GM19438 (cell line): ENCODE results near the gene COL15A1.

ENCODE experiments used
- ATAC-seq: cut with Tn5 transposase; IDR thresholded peaks from one replicate; pipeline ENCODE4 v1.9.1; 2021; ENCODE audit warnings: low read depth; ENCODE audit not compliant: unreplicated experiment

COL15A1 gene

DNA sequence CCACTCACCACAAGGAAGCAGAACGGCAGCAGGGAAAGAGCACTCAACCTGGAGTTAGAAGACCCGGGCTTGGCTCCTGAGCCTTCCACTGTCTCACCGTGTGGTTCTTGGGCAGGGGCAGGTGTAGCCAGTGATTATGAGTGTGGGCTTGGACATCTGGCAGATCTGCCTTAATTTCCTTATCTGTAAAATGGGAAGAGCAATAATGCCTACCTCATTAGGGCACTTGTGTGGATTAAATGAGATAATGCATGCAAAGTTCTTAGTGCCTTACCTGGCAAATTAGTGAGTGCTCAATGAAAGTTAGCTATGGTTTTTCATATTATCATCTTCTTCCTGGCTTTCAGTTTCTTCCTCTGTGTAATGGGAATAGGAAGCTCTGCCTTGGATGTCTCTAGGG, 28.1 kb upstream of the COL15A1 start:
- no peak for ATAC-seq

DNA sequence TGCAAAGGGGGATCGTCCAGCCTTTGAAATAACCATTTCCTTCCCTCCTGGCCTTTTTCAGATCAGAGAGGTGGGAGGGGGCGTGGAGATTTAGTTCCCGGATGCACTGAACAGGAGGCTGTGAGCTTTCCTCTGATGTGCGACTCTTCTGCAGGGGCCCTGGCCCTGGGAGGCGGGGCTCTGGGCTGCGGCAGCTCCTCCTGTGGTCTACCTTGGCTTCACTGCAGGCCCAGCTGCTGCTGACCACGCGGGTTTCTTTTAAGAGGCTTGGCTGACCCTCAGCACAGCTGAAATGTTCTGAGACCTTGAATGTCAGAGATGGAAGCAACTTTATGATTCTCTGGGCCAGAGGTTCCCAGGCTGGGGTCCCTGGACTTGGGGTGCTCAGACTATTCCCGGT, 27.0 kb upstream of the COL15A1 start:
- no peak for ATAC-seq

DNA sequence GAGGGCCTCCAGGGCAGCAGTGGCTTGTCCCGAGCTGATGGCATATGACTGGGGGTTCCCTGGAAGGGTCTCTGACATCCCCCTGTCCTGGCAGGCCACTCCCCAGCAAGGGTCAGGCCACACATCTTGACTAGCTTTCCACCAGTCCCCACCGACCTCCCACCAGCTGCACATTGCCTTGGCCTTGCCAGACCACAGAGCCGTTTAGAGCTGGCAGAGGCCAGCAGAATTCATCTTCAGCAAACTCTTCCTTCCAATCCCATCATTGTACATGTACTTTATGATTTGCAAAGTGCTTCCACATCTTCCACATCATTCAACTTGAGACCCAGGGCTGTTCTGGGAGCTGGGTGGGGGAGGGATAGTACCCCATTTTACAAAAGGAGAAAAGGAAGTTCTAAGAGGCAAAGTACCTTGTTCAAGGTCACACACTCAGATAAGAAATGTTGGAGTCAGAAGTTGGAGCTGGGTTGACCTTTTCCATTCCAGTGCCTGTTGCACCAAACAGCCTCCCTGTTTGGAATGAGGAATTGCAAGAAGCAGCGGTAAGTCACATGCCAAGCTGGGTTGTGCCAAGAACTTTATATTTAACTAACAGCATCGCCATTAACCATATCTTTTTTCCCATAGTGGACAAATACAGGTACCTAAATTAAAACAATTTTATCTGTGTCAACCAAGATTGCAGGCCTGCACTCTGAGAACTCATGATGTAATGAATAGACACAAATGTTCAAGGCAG, 25.8 kb upstream of the COL15A1 start:
- ATAC-seq = no peak

DNA sequence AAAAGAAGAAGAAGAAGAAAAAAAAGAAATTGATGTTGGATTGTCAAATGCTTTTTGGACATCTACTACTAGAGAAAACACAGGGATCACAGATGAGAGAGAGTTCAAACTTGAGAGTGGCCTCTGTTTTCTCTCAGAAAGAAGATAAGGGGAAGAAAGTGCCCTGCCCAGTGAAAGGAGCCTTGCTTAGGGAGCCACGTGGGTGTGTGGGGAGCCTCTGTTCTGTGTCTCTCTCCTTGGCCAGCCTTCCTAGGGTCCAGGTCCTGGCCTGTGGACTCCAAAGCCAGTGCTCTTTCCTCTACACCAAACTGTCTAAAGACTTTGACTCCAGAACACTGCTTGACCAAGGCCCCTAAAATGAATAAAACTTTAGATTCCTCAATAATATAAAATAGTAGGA, 22.0 kb upstream of the COL15A1 start:
- no peak for ATAC-seq

DNA sequence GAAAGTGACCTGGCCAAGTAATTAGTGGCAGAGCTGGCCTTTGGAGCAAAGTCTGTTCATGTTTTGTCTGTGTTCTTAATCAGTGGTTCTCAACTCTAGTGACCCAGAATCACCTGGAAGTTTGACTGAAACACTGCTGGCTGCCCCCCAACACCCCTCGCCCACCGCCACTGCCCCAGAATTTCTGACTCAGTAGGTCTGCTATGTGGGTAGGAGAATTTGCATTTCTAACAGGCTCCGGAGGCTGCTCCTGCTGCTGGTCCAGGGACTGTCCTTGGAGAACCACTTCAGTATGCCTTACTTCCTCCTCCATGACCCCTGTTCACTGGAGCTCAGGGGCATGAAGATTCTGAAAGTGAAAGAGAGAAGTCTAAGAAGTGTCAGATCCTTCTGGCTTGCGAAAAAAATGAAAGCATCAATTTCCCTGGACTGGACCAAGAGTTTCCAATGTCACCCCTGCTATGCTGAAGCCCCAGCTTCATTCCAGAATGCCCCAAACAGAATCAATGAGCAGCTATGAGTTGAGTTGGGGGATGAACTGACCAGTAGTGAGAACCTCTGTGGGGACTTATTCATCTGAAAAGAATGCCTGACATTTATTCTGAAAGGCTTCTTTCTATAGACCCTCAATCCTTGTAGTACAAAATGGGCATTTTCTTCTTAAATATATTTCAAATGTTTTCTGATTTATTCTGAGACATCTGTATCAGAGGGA, 20.8 kb upstream of the COL15A1 start:
- no peak for ATAC-seq

DNA sequence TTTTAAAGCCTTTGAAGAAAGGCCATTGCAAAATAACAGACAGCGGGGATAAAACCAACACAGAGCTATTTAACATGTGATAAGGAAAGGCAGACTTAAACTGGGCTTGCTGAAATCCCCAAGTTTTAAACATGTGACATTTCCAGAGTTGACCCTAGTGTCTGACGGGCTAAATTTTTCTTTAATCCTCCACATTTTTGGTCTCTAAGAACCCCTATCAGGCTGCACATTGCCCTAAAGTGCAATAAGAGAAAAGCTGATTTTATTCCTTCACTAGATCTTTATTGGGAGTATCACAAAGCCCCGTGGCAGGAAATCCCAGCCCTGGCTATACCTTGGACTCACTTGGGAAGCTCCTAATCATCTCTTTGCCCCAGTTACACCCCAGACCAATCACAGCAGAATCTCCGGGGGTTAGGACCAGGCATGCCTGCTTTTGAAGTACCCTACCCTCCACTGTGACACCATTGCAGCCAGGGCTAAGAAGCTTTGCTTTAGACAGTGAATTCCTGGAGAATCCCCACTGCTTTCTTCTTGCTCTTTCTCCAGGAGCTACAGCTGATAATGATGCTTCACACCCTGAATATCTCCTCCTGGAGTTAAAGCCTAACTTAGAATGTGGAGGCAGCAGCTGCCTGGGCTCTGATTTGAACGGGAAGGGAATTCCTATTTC, 20.1 kb upstream of the COL15A1 start:
- ATAC-seq = no peak

DNA sequence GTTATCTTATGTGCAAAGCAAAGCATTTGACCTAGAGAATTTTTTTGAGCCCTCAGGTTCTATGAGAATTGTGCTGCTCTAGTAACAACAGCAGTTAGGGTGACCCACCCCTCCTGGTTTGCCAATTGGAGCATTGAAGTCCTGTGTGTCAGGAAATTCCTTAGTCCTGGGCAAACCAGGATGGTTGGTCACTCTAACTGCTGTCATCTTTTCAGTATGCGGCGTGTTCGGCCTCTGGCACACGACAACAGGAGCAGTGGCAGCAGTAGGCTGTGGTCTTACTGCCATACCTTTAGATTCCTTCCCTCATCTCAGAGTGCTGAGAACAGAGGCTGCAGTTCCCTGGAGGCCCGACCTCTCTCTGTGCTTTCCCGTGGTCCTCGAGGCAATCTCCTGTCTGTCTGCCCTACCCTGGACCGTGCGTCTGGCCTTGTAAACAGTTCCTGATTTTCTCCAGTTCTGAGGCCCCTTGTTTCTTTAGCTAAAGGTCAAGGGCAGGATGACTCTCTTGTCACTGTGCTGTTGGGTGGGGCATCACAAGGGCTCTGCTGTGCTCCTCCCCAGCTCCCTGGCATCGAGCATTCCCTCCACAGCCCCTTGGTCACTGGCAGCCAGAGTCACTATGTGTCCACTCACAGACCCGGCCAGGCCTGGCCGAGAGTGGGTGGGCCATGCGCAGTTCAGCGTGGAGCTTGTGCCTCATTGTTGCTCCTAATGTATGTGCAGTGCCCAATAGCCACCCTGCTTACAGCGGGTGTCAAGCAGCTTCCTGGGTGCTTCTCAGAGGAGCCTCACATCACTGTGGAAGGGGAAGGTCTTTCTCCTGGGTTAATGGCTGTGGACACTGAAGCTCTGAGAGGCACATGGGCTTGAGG, 18.5 kb upstream of the COL15A1 start:
- no peak for ATAC-seq

DNA sequence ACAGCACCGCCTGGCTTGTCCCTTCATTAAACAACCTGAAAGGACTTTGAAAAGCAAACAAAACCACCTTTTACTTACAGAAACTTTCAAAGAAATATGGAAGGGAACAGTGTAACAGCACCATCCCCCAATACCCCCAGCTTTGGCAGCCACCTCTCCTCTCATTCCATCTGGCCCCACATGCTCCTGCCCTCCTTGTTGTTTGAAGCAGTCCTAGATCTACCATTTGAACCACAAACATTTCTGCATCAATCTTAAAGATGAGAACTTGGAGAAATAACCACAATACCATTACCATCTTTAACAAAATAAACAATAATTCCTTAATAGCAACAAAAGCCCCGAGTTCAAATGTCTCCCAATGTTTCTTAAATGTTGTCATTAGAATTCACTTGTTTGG, 17.8 kb upstream of the COL15A1 start:
- ATAC-seq = no peak

DNA sequence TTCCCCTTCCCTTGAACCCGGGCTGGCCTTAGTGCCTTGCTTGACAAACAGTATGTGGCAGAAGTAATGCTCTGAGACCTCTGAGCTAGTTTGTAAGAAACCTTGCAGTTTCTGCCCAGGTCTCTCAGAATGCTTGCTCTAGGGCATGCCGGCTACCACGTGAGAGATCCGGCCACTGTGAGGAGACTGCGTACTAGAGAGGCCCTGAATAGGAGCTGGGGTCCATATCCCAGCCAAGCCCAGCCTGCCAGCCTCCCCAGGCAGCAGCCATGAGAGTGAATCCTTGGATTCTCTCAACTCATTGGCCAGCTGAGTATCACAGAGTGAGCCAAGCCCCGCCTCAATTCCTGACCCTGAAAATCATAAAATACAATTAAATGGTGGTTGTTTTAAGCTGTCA, 16.0 kb upstream of the COL15A1 start:
- ATAC-seq = no peak

DNA sequence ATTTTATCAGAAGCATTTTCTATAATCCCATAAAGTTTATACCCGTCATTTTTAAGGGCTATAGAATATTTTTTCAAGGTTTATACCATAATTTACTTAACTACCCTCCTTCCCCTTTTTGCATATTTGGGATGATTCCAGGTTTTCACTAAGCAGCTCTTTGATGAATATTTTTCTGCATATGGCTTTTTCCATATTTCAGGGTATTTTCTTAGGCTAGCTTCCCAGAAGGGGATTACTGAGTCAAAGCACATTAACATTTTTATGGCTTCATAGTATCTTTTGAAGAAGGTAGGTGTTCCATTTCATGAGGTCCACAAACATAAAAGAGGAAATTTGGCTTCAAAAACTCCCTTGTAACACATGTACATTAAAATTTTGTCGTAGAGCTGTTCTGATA, 14.6 kb upstream of the COL15A1 start:
- no peak for ATAC-seq

DNA sequence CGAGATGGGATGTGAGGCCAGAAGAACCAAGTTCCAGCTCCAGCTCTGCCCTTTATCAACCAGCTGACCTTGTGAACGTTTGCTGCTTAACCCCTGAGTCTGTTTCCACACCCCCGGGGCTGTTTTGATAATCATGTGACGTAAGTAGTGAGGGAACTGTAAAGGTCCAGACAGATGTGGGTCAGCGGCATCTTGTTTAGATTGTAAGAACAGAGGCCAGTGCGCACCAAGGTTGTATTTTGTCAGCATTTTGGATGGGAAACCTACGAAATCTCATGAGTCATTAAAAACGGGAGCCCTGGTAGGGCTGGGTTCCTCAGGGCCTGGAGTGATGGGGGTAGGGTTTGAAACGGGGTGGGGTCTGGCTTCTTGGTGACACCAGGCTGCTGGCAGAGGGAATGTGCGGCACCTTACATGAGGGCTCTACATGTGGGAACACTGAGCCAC, 13.8 kb upstream of the COL15A1 start:
- no peak for ATAC-seq

DNA sequence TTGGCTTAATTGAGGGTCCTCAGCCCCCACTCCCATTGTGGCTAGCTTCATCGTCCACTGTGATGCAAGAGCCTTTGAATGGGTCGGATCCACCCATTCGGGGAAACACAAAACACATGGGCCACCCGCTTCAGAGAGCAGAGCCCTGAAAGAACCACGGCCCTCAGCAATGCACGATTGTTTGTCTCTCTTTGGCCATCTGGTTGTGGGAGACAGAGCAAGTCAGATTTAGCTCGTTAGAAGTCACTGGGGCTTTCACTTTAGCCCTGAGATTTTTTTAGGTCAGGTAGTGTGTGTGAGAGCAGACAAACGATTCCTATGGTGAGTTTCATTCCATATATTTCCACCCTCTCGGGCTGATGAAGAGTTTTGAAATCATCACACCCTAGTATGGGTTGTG, 12.9 kb upstream of the COL15A1 start:
- no peak for ATAC-seq

DNA sequence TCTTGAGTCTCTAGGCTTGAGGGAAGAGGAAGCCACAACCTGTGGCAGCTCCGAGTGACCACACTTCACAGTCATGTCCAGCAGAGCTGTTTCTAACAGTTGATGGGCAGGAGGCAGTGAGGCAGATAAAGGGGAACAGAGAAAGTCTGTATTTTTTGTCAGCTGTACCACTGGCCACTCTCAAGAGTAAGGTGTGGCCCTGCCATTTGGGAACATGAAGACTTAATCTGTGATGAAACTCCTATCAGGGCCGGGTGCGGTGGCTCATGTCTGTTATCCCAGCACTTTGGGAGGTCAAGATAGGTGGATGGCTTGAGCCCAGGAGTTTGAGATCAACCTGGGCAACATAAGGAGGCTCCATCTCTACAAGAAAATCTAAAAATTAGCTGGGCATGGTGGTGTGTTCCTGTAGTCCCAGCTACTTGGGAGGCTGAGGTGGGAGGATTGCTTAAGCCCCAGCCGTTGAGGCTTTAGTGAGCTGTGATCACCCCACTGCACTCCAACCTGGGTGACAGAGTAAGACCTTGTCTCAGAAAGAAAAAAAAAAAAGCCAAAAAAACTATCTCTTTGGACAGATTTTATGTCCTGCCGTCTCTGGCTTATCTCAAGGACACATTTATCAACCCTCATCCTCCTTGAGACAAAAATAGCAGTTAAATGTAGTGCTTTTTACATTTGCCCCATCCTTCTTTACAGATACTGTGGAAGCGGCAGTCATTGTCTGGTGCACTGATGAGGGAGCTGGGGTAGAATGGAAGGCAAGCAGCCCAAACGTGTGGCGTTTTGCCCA, 11.9 kb upstream of the COL15A1 start:
- ATAC-seq = no peak

DNA sequence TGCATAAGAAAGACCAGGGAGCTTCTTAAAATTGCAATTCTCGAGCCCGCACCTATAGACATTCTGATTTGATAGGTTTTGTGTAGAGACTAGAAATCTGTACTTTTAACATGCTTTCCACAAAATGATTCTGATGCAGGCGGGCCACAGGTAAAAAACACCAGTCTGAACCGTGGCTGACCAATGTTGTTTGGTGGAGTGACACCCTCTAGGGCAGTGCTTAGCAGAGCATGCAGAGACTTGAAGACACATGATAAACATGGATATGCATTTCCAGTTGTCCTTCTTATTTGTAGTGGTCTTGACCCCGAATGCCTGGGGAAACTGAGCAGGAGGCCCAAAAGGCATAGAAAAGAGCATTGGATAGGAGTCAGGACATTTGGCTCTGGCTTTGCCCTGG, 10.5 kb upstream of the COL15A1 start:
- no peak for ATAC-seq

DNA sequence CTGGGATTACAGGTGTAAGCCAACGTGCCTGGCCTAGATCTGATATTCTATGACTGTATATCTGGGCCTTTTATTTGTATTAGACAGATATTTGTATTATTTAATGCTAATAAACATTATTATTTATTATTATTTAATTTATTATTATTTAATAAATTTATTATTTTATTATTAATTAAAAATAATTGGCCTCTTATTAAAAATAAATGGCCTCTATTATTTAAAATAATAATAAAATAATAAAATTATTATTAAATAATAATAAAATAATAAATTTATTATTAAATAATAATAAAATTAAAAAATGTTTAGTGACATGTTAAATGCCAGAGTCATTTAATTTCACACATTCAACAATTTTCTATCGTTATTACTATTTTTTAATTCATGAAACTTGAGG, 9.8 kb upstream of the COL15A1 start:
- ATAC-seq = no peak

DNA sequence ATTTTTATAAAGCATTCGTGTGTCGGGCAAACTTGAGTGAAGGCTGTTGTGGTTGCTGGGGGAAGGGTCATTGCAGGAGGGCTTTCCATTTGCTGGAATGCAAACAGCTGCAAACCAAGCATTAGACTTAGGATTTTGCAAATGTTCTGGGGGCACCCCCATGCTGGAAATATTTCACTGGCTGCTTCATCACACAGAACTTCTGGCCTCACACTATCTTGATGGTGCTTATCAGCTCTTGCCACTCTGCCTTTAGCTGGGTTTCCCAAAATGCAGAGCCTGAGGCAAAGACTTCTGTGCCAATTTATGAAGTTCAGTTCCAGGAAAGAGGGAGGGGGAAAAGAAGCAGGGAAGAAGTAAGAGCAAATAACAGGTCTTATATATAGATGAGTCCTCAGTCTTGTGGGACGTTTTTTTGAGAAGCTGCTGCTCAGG, 8.6 kb upstream of the COL15A1 start:
- no peak for ATAC-seq

DNA sequence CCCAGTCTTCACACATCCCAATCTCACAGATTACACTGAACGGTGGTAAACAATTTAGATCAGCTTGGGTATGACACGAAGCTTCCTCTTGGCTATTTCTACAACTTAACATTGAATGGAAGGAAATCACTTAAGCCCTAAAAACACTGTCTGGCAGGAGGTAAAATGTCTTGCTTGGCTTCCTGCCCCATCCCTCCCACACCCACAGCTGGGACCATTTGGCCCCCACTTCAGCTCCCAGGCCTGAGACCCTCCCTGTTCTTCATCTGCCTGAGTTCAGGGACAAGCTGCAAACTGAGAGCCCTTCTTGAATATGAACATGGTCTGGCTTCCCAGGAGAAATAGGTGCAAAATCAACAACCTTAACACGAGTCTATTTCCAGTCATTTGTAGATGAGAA, 3.4 kb upstream of the COL15A1 start:
- ATAC-seq = no peak

DNA sequence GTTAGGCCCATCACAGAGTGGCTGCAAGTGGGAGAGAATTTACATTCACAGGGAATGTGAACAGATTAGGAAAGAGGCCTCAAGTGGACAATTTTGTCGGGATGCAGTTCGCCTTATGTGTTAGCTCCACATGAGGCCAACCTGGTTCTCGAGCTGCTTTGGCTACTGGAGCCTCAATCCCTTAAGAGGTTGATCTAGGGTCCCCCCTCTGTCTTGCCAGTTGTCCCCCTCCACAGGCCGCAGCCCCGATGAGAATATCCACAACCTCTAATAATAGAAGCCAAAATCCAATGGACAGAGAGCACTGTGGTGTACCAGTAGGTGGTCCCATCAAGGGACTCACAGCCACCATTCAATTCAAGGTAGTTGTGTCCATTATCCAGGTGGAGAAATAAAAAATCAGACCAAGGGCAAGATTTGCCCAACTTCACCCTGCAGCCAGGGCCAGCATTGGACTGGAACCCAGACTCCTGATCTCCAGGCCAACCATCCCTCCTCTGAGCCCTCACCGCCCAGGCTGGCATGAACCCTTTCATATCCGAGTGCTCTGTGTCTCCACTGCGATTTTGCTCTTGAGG, 1.7 kb upstream of the COL15A1 start:
- ATAC-seq = no peak

DNA sequence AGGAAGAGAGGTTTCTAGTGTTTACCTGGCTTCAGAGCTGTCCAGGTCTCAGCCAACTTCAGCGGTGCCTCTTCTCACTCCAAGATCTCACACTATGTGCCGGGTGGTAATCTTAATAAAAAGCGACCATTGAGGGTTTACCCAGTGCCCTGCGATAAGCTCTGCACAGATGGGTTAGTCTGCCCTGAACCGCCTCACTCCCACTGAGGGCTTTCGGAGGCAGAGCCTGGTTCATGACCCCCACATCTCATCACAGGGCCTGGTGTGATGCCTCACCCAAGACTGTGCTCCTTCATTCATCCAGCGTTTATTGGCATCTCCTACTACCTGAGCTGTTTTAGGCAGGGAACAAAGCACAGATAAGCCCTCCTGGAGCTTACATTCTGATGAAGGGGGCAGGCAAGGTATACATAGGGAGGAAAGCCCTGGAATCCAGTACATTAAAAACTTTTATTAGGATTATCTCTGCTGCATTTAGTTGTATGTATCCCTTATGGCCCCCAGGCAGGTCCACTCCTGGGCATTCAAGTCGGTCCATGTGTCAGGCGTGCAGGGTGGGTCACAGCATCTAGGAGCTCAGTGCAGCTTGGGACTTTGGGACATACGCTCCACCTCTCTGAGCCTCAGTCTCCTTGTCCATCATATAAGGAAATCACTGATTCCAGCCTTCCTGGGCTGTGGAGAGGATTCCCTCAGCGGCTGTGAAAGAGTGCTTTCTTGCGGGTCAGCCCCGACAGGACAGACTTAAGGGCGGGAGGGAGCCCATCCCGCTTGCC, 613 bp upstream of the COL15A1 start:
- no peak for ATAC-seq
